ENCODE data around the gene BEGAIN.

Gene BEGAIN

GRCh38 chr14:100504372-100505078, 82.7 kb downstream of the BEGAIN start:
- no peak overlapping the region for H3K4me3 ChIP-seq (ENCODE audit: low read depth, low read length)
- no peak for DNase-seq (ENCODE audit: low read depth)
- no peak for TF ChIP-seq CTCF (IDR thresholded peaks at IDR 0.05; ENCODE audit: low read depth, low read length, missing control alignments)

- no peak overlapping the region for H3K4me3 ChIP-seq (ENCODE audit: low read depth, low read length)
- TF ChIP-seq CTCF (IDR thresholded peaks at IDR 0.05; ENCODE audit: low read depth, low read length, missing control alignments): no peak
- no peak for DNase-seq (ENCODE audit: low read depth)
Measured at GRCh38 chr14:100503251-100503650, 84.0 kb downstream of the BEGAIN start.

- no peak overlapping the region for H3K4me3 ChIP-seq (ENCODE audit: low read depth, low read length)
- no peak for TF ChIP-seq CTCF (IDR thresholded peaks at IDR 0.05; ENCODE audit: low read depth, low read length, missing control alignments)
- DNase-seq (ENCODE audit: low read depth): no peak
Measured at GRCh38 chr14:100502622-100503220, 84.5 kb downstream of the BEGAIN start.

- no peak for TF ChIP-seq CTCF (IDR thresholded peaks at IDR 0.05; ENCODE audit: low read depth, low read length, missing control alignments)
- DNase-seq (ENCODE audit: low read depth): no peak
- H3K4me3 ChIP-seq (ENCODE audit: low read depth, low read length): no peak overlapping the region
Measured at GRCh38 chr14:100500128-100500527, 87.1 kb downstream of the BEGAIN start.

- no peak overlapping the region for H3K4me3 ChIP-seq (ENCODE audit: low read depth, low read length)
- no peak for TF ChIP-seq CTCF (IDR thresholded peaks at IDR 0.05; ENCODE audit: low read depth, low read length, missing control alignments)
- no peak for DNase-seq (ENCODE audit: low read depth)
Measured at GRCh38 chr14:100498068-100498467, 89.1 kb downstream of the BEGAIN start.

GRCh38 chr14:100495917-100496316, 91.3 kb downstream of the BEGAIN start:
- no peak for DNase-seq (ENCODE audit: low read depth)
- no peak for TF ChIP-seq CTCF (IDR thresholded peaks at IDR 0.05; ENCODE audit: low read depth, low read length, missing control alignments)

GRCh38 chr14:100494645-100495044, 92.6 kb downstream of the BEGAIN start:
- no peak for TF ChIP-seq CTCF (IDR thresholded peaks at IDR 0.05; ENCODE audit: low read depth, low read length, missing control alignments)
- H3K4me3 ChIP-seq (ENCODE audit: low read depth, low read length): no peak overlapping the region
- DNase-seq (ENCODE audit: low read depth): no peak

More at GRCh38 chr14:100495917-100496316, 91.3 kb downstream of the BEGAIN start:
- no peak overlapping the region for H3K4me3 ChIP-seq (ENCODE audit: low read depth, low read length)

Data from GM12864 (cell line).